Testis (tissue), 2 donors: ENCODE results near the gene KCNH2.

Experiments
- CTCF ChIP-seq, 3 experiments: fragments of 450-650 bp in 2 of 3; fragments of 200-600 bp in 1 of 3; sonication (generic) in 1 of 3; IDR thresholded peaks; one replicate each; pipeline ENCODE4 v1.5.1; 2016 to 2019; ENCODE audit warnings: antibody characterized with exemption in 3 of 3, mild to moderate bottlenecking in 2 of 3, moderate library complexity in 1 of 3
- POLR2A ChIP-seq: fragments of 450-650 bp; IDR thresholded peaks from one replicate; pipeline ENCODE4 v1.6.1; 2017; ENCODE audit warnings: antibody characterized with exemption, mild to moderate bottlenecking, moderate library complexity

DNA sequence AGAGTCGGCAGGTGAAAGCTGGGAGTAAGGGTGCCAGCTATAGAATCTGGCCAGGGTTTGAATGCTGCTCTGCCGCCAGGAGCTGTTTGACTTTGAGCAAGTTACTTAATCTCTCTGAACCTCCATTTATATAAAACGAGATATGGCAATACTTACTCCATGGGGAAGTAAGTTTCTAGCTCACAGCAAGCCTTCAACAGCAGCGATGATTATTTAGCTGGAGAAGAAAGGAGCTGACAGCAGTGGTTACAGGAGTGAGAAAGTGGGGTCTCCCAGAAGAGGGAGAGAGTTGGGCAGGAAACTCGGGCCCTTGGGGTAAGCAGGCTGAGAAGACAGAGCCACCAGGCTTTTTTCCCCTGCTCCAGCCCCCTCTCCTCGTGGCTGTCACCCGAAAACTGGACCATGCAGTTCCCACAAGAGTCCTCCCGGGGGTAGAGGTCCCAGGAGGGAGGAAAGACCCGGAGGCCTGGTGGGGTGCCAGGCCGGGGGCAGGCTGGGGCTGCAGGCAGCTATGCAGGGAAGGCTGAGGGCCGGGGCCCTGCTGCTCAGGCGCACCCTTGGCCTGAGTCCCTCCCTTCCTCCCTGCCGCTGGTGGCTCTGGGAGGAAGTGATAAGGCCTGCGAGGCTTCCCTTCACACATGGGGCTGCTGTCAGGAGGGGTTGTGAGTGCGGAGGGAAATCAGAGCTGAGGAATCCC is 16.2 kb upstream of the KCNH2 start:
- TF ChIP-seq CTCF (IDR thresholded peaks at IDR 0.05) = no peak
- TF ChIP-seq POLR2A = no peak
